A172 (cell line): ENCODE results near the gene TTC23. TPM values are rescaled to one million over a fixed set of nuclear protein-coding genes. Genes with fewer than 3 reads are reported as not detected.

Experiments
- total RNA-seq: library from RNA; depleted of rRNA; stranded (reverse); fragments of >200 nt; shearing (Covaris generic); gene quantifications from 2 replicates; pipeline ENCODE4 v1.2.3, GENCODE V29; 2014; rRNA removed

Gene TTC23
- total RNA-seq, 1 experiment from 2014 or later, result 15.0 TPM

Other genes with a start within 250 kb of the TTC23 start
- not detected in 2 replicates for gene PGPEP1L, start 241.8 kb downstream of the TTC23 start, total RNA-seq
- 5.6 and 7.5 TPM in 2 replicates for gene SYNM, start 144.5 kb downstream of the TTC23 start, total RNA-seq
- 14.0 and 20.8 TPM in 2 replicates for gene LRRC28, start 1.9 kb upstream of the TTC23 start, total RNA-seq